ENCODE results near the gene ACTL6B.

DNA sequence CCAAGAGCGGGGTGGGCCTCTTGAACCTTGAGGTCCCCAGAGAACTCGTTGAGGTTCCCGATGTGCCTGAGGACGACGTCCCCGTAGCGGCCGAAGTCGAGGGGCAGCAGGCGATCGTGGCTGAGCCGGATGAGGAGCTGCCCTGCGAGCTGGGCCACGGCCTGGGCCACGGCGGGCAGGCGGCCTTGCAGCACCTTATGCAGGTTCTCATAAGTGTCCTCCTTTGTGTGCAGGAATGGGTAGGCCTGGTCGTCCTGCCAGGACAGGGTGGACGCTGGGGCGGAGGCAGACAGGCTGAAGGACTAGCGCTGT, 29.1 kb downstream of the ACTL6B start:
- TF ChIP-seq, protein P1, sequence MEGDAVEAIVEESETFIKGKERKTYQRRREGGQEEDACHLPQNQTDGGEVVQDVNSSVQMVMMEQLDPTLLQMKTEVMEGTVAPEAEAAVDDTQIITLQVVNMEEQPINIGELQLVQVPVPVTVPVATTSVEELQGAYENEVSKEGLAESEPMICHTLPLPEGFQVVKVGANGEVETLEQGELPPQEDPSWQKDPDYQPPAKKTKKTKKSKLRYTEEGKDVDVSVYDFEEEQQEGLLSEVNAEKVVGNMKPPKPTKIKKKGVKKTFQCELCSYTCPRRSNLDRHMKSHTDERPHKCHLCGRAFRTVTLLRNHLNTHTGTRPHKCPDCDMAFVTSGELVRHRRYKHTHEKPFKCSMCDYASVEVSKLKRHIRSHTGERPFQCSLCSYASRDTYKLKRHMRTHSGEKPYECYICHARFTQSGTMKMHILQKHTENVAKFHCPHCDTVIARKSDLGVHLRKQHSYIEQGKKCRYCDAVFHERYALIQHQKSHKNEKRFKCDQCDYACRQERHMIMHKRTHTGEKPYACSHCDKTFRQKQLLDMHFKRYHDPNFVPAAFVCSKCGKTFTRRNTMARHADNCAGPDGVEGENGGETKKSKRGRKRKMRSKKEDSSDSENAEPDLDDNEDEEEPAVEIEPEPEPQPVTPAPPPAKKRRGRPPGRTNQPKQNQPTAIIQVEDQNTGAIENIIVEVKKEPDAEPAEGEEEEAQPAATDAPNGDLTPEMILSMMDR (IDR thresholded peaks at IDR 0.05) = no peak
- no peak for TF ChIP-seq ZFX (IDR thresholded peaks at IDR 0.05; ENCODE audit: borderline replicate concordance)

All from 22Rv1 (cell line).